Spleen (tissue), 7 donors: Measurements from ENCODE around the gene EPHB2.

Source experiments
- CTCF ChIP-seq, 11 experiments: fragments of 200-600 bp in 7 of 11; fragments of 450-650 bp in 4 of 11; sonication (generic) in 4 of 11; IDR thresholded peaks in 8 of 11; conservative IDR thresholded peaks in 3 of 11; 1 replicate in 7 of 11; 2 replicates in 4 of 11; pipeline versions ENCODE4 v1.4.0 to v1.8.0; 2016 to 2021; ENCODE audit warnings: antibody characterized with exemption in 11 of 11, inconsistent platforms in 4 of 11, mild to moderate bottlenecking in 1 of 11
- POLR2A ChIP-seq, 3 donors: fragments of 450-650 bp; IDR thresholded peaks; one replicate each; pipeline ENCODE4 v1.5.1; 2017; ENCODE audit warnings: antibody characterized with exemption in 3 of 3, mild to moderate bottlenecking in 1 of 3
- donor health status: DM: no; HTN: no; CAD: no; lungs with moderate emphysema.
- donor health status: DM: no; HTN: no; CAD: no.
- donor health status: DM: no; HTN: no; CAD: no.

- TF ChIP-seq CTCF (IDR thresholded peaks at IDR 0.05 in 8 of 11, conservative IDR thresholded peaks at IDR 0.05 in 3 of 11) (no peak), POLR2A (IDR thresholded peaks at IDR 0.05) (no peak)
These were observed 143.1 kb downstream of the EPHB2 start for GRCh38 chr1:22853651-22854185.
